GM19023 (cell line): ENCODE data around the gene EPAS1.

Experiments
- ATAC-seq: cut with Tn5 transposase; IDR thresholded peaks from one replicate; pipeline ENCODE4 v1.9.1; 2021; ENCODE audit warnings: mild to moderate bottlenecking, moderate library complexity; ENCODE audit not compliant: unreplicated experiment

Gene EPAS1

DNA sequence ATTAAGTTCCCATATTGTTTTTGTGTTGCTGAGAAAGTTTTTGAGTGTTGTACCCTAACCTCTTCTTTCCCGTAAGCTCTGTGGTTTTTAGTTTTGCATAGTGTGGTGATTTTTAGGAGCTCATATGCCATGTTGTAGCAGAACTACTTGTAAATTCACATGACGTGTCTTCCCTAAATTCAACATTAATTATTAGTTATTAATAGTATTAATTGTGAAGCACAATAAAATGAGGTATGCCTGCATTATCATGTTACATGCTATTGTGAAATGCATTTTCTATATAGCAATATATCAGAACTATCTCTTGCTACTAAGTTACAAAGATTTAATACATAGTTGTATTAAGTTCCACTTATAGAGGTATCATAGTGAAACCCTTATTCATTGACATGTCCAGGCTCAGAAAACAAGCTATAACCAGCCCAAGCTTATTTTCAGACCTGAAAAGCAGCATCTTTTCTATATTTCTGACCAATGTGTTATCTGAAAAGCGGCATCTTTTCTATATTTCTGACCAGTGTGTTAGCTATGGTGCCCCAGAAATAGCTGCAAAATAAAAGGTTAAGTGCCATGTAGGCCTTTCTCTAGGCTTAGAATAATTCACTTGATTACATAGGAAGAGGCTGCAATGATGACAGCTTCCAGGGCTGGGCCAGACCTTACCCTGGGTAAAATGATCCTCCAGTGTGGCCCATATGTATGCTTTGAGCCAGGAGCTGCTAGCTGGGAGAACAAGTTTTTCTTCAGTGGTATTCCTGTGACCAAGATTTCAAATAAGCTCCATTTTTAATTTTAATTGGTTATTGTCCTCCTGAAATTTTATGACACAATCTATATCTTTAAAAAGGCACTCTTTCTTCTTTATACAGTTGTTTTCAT is 21.6 kb downstream of the EPAS1 start:
- no peak for ATAC-seq

DNA sequence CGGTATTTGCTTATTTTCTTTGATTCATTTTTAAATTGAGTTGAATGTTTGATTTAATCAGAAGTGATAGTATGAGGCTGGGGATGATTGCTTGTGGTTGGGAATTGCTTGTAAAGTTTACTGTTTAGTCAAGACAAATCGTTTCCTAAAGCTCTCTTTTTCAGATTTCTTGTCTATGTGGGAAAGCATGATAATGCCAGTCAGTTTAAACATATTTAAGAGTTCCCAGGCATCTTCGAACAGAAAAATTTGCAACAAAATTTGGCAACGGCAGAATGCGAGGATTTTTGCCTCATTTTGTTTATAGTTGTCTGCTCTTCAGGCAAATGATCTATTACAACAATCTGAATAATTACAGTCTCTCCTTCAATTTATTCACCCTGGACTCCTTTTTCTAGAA is 22.5 kb downstream of the EPAS1 start:
- ATAC-seq, result no peak

DNA sequence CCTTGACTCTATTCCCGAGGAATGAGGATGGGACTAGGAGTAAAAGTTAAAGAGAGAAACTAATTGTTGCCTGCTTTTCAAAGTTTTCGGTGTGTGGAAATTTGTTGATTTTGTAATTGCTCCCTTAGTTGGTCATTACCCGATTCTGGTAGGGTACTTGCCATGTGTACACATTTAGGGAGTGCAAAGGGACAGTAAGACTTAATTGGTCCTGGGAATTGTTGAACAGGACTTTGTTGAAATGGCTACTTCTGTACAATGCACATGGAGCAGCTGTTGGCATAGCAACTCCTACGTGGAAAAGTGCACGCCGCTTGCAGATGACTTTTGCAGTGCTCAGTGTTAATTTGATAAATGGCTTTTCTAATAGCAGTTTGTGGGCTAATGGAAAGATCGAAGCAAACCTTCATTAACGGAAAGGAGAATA is 22.9 kb downstream of the EPAS1 start:
- no peak for ATAC-seq

DNA sequence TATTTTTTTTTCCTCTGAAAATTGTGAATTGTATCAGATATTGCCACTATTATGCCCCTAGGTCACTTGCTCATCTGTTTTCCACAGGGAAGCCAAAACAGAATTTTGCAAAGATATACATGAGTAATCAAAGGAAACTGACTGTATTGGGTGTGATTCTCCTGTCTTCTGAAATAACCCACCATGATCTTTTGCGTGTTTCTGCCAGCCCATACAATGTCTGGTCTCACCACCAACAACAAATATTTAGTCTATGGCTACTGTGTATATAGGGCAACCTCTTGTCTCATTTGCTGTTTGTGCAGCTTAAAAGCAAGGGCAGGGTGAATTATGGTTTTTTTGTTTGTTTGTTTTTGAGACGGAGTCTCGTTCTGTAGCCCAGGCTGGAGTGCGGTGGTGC is 26.5 kb downstream of the EPAS1 start:
- no peak for ATAC-seq

DNA sequence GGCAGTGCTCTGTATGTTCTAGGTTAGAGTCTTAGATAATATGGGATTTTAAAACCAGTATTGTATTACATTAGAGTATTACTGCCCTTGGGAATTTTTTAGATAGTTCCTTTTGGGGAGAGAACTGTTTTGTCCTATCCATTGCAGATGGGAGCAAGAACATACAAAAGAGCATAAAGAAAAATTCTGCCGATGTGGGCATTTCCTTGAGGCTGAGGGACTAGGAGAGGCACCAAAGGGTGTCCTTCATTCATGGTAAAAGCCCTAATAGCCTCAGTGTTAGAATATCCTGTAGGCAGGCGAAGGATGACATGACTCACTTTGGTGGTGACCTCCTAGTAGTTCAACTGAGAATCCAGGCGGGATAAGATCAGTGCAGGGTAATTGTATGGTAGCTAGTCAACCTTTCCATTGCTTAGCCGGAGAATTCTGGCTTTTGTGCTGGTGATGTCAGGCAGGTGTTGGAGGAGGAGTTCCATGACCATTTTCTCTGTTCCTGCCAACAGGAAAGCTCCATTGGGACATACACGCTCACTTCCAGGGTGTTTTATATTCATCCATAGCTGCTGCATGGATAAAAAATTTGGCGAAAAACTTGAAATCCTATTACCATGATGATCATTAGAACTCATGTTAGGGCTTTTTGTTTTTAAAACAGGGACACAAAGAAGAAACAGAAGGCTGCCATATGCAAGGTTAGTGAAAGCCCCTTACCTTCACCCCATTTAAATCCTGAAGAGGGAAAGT is 28.1 kb downstream of the EPAS1 start:
- ATAC-seq, result no peak

DNA sequence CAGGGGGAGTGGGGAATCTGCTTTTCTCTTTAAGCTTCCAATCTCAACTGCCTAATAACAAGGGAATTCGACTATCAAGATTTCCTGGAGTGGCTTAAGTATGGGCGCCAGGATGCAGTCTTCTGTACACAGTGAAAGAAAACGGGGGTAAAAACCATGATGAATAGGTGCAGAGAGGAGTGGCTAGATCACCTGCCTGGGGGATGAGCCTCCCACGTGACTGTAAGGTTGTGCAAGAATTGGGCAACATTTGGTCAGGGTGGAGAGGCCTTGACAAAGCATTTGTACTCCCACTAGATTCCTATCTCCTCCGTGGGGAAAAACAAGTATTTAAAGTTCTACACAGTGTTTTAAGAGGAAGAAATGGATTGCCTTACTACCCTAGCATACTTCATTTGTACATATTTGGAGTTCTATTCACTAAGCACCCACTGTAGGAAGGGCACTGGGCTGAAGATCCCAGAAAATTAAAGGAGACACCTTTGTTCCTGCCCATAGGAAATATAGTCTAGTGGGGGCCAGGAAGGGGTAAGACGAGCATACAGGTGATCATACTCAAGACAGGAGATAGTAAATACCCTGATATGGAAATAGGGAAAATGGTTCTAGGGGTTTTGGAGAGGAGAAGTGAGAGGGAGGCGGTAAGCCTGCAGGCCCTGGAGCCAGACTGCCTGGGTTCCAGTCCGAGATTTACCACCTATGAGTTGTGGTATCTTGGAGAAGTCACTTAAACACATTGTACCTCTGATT is 29.2 kb downstream of the EPAS1 start:
- no peak for ATAC-seq

DNA sequence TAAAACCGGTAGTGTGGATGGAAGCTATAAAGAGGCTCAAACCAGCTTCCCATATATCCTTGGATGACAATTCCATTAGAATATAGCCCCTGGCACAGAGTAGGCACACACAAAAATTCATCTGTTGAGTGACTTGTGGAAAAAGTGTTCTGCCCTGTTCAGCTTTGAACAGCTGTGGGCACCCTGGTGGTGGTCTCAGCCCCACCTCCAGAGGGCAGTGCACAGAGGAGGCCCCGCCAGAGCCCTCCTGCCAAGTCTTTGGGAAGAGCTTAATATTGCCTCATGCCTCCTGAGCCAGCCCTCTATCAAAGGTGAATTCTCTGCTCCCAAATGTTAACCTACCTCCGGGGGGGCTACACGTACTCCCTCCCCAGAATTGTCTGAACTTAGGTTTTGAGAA is 30.4 kb downstream of the EPAS1 start:
- no peak for ATAC-seq

DNA sequence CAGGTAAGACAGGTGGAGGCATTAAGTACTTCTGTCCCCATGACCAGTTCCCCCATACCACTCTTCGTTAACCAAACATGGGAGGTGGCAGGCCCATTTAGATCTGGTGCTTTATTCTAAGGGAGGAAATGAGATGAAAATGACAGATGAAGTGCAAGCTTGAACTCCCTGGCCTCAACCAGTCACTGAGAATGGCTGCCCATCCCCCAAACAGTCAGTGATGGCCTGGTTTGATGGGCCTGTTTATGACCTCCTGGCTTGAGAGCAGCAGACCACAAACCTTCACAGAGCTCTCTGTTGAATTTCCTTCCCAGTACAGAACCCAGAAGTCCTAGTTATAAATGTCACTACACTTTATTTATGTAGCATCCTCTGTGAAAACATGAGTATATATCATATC is 31.1 kb downstream of the EPAS1 start:
- ATAC-seq, result no peak

DNA sequence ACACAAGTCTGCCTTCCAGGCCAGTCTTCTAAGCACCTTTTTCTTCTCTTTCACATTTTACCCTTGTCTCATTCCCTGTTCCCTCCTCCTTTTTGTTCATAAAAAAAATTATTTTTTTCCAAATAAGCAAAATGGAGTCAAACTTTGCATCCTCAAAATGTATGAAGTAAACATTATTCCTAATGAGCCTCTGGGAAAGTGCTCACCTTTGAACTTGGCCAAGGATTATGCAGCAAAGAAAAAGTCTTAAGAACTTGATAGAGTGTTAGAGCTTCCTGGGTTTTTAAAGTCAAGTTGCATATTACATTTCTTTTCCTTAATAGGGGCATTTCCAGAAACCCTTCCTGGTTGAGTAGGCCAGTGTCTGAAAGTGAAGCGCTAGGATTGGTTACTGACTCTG is 31.6 kb downstream of the EPAS1 start:
- no peak for ATAC-seq

DNA sequence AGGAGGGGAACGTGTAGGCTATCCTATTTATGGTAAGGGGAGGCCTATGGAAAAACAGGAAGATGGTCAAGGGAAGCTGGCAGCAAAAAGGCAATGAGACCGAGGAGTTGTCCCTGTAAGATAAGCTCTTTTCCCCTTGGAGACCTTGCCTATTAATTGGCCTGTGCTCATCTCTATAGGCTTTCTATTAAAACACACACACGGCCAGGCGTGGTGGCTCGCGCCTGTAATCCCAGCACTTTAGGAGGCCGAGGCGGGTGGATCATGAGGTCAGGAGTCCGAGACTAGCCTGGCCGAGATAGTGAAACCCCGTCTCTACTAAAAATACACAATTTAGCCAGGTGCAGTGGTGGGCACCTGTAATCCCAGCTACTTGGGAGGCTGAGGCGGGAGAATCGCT is 32.1 kb downstream of the EPAS1 start:
- ATAC-seq, result no peak

DNA sequence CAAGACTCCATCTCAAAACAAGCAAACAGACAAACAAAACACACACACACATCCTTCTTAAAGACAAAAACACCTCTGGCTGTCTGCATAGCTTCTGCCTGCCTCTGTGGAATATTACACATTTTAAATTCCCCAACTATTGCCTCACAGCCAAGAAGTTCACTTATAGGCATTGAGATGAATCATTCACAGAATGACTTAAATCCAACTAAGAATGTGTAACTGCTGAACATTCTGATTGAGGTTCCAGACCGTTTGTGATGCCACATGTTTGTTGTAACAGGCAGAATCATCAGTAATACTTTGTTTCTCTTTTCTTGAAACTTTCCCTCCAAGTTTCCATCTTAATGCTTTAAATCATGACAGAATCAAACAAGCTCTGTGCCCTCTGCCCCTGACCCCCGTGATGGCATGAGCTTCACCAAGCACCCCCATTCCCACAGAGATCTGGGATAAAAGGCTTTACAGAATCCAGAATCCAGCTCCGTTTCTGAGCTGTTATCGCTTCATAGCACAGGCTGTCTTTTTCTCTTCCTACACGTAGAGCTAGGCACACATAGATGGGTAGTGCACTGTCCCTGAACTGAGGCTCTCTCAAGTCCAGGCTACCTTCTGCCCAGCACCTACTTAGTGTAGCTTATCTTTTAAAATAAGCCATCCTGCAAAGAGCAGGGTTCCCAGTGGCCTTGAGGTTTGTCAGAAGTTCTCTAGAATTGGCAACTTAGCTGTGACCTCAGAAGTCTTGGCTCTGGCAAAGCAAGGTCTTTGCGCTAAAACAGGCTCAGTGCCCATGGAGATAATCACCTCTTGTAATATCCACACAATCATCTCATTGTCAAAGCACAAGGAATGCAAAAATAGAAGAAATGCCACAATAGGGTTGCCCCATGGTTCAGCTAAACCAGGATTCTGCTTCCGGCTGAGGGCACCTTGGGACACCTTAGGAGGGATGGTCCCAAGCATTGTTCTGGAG is 32.9 kb downstream of the EPAS1 start:
- ATAC-seq, result no peak

DNA sequence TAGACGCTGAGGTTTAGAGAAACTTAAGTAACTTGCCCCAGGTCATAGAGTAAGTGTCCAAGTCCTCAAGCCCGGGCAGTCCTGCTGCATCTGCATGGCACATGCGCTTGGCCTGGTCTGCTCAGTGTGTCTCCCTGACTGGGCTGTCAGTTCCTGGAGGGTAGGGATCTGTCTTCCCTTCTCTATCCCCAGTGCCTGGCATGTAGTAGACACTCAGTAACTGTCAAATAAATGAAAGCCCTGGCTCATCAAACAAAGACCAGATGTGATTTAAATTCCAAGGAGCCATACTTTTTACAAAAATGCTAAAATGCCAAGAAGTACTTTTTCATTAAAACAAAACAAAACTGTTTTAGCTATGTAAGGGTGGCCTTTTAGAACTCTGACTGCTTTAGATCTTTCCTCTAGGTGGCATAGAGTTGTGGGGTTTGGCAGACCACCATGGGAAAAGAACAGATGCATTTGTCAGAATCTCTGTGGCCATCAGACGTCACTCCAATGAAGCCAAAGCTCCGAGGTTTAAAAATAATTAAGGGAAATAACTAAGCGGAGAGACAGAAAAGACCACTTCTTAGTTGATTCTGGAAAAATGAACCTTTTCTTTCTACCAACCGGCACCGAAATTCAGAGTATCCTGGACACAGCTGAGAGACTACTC is 34.0 kb downstream of the EPAS1 start:
- no peak for ATAC-seq

DNA sequence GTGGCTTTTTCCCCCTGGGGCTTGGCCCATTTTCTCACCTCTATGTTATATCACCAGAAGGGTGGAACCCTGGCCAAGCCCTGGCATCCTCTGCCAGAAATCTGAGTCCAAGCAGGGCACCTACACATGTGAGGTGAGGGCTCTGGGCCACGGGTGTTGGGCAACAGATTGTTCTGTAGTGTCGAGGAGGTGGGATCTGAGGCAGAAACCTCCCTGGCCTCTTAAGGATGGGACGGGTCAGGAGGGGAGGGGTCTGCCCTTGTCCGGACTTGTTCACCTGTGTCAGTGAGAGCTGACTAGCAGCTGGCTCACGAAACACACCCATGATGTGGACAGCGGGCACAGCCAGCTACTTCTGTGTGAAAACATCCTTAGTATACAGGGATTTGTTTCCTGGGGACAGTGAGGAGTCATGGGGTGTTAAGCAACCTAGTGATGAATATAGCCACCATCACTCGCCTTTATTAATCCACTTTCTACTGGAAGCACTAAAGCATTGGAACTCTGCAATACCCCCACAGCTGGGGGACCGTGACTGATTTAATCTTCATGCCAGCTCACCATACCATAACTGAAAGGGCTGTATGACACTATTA is 35.6 kb downstream of the EPAS1 start:
- ATAC-seq, result no peak

DNA sequence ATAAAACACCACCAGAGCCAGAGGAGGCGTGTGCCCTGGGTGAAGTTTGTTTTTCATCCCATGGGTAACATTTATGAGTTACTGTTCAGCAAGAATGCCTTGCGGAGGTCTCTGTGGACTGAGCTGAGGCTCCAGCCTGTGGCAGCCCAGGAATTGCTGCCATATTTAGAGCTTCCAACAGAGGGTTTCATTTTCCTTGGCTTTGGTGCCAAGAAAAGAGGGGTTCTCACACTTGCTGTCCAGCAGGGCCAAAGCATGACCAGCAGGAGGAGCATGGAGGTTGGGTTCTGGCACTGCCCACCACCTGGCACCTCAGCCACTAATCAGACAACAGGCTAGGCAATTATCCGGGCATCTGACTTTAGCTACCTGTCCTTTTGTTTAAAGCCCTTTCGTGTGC is 36.7 kb downstream of the EPAS1 start:
- ATAC-seq, result no peak

DNA sequence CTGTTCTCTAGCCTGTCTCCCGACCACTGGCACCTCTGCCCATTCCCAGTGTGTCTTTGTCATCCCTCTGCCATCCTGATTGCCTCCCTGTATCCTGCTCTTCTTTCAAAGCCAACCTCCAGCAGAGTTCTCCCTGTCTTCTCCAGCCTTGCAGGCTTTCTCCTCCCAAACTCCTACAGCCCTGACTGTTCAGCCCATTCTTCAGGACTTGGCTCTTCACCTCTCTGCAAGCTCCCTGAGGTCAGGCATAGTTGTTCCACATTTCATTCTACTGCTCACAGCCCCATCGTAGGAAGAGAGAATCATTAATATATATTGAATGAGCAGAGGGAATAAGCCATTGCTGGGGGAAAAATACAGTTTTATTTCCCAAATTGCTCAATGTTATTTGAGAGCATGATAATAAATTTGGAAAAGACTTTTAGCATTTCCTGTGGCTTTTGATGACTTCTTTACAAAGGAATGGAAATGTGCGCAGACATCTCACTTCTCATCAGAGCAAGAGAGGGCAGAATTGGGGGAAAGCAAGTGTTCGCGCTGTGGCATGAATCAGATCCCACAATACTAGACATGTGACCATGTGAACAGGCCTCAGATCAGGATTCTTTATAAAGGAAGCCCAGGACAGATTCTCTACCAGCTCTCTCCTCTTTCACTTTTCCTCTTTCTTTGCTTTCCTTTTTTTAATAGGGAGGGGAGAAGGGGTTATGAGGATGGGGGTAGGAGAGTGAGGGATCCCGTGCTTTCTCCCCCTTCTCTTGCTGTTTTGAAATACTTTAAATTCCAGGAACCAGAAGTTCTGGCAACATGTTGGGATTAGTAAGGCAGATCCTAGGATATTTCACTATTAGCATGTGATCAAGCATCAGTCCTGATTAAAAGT is 37.4 kb downstream of the EPAS1 start:
- ATAC-seq, result no peak

DNA sequence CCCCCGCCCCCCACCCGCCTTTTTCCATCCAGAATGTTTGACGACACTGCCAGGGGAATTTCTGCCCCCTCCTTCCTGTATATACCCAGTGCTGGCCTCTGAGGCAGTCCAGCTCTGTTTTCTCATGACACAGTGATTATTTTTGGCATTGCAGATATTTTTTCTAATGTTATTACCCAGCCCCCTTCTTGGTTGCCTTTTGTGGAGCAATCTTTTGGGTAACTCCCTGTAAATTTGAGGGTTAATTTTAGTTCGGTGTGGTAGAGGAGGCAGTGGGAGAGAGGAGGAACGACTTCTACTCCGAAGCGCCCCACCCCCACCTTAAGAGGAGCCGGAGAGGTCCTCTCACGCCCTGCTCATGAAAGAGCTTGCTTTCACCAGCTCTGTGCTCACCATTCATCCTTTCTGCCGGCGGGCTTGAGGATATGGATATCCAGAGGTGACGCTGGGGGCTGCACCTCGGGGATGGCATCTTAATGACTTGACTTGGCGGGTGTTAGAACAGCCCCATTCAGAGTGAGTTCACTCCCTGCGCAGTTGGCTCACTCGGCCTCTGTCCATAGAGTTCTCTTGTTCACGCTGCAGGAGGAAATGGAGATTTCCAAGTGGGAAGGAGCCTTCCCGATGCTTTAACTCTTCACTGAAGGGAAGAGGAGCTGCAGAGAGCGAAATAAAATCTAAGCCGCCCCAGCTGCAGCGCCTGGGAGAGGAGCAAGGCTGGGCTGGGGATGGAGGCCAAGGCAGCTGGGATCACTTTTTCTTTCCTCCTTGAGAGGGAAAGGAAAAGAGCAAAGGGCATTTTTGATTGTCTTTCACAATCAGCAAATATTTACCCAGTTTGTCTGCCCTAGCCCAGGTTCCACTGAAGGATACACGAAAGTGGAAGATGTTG is 38.4 kb downstream of the EPAS1 start:
- ATAC-seq, result no peak

DNA sequence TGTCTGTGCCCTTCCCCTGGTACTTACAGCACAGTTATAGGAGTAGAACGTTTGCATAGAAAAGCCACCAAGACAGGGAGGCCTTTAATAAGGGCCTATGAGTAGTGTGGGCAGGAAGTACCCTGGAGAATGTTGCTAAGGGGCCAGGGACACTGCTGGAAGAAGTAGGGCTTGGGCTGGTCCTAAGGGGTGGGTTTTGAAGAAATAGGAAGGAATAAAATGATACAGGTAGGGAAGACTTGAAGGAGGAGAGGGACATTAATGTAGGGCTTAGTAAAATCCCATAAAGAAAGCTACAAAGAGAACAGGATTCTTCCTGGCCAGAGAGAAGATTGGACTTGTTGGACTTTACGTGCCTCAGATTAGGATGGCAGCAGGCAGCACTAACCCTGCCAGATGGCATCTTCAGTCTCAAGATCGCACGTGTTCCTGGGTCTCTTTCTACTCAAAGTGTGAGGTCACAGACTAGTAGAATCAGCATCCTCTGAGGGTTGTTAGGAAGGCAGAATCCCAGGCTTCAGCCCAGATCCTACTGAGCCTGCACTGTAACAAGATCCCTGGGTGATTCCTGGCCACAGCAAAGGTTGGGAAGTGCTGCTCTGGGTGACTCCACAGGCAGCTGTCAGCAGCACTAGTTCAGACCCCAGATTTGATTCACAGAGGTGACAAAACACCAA is 39.2 kb downstream of the EPAS1 start:
- no peak for ATAC-seq
